Activated CD4-positive, alpha-beta T cell treated with anti-CD3 and anti-CD28 coated beads for 24 hours (primary cell): ENCODE data around the gene ACE.

Experiments
- DNase-seq, 2 donors: peaks; one replicate each; pipeline ENCODE4 v3.0.0-alpha.2; 2020; ENCODE audit warnings: low read depth in 2 of 2

Gene ACE

DNA sequence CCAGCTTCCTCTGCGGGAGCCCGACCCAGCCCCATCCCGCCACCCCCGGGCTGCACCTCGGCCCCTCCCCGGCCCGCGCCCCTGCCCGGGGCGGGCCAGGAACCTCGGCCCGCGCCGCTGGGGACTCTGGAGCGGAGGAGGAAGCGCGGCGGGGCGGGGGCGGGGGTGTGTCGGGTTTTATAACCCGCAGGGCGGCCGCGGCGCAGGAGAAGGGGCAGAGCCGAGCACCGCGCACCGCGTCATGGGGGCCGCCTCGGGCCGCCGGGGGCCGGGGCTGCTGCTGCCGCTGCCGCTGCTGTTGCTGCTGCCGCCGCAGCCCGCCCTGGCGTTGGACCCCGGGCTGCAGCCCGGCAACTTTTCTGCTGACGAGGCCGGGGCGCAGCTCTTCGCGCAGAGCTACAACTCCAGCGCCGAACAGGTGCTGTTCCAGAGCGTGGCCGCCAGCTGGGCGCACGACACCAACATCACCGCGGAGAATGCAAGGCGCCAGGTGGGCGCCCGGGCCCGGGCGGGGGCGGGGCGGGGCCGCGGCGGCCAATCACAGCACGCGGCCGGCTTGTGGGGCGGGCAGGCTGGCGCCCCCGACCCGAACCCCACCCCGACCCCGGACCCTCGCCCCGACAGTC is at the start of gene ACE:
ACE (plus strand) TSS at position 208 of the 626 bp plus-strand sequence; CDS start at position 242, 34 bp downstream.
- peak in 1 of 2 donors; percentile 6 for DNase-seq

DNA sequence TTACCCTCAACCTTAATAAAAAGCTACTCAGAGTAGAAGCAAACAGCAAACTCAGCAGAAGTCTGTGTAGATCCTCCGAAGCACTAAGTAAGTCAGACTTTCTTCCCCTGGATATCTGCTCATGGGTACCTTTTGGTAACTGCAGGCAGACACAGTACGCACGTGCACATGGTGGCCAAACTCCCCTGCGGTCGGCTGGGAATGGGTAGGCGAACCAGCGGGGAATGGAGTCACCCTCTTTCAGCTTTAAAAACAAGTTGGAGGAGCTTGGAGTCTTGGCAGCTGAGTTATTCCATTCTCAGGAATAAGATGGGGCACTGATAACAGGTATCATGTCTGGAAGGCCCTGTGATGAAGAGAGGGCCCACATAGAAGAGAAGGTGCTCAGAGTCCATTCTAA is 47.1 kb upstream of the ACE start:
- no peak for DNase-seq

DNA sequence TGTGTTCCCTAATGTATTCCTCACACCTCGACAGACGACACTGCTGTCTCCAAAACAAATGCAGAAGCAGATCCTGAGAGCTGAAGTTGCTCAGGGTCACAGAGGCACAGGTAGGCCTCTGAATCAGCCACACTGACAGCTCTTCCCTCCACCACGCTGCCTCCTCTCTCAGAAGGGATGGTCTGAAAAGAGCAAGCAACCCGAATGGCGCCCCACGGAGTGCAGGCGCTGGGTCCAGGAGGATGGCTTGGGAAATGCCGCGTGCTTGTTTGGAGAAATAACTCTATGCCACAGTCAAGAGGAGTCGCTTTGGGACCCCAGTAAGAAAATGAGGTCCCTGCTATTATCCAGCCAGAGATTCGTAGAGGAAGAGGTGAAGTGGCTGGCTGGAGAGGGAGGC is 46.6 kb upstream of the ACE start:
- no peak for DNase-seq

DNA sequence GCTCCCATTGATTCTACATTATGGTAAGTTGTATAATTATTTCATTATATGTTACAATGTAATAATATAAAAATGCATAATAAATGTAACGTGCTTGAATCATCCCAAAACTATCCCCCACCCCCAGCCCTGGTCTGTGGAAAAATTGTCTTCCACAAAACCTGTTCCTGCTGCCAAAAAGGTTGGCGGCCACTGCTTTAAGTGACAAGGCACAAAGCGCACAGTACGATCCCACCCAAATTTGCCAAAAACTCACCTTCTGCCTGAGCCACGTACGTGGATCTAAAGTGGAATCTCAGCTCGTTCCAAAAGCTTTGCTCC is 45.3 kb upstream of the ACE start:
- DNase-seq: no peak

DNA sequence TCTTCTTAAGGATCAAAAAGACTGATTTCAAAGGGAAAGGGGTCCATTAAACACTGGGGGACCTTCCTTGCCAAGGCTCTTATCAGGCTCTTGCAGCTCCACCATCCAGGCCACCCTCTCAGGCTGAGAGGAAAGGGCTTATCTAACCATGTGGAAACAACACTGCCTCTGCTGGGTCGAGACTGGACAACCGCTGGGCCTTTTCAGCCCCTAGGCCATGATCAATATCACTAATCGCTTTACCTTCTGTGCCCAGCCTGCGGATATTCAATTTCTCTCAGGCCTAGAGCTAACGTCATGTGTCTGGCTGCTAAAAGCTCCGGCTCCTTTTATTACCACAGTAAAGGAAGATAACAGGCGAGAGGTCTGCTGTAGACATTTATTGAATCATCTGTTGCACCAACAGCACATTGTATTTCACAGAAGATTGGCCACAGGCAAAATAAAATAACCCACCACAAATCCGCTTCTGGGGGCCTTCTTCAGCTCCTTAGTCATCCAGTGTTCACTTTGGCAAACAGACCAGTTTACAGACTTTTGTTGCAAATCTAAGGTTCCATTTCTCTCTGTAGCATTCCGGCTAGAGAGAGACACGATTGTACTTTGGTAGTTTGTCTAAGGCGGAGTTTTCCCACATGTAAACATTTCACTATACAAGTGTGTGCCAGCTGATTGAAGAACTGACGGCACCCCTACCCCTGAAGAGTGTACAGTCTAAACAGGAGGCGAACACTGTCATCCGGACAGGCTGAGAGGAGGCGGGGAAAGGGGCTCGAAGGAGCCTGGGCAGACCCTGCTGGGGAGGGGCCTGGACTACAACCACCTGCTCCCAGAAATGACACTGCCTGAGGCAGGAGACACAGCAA is 44.7 kb upstream of the ACE start:
- DNase-seq: no peak

DNA sequence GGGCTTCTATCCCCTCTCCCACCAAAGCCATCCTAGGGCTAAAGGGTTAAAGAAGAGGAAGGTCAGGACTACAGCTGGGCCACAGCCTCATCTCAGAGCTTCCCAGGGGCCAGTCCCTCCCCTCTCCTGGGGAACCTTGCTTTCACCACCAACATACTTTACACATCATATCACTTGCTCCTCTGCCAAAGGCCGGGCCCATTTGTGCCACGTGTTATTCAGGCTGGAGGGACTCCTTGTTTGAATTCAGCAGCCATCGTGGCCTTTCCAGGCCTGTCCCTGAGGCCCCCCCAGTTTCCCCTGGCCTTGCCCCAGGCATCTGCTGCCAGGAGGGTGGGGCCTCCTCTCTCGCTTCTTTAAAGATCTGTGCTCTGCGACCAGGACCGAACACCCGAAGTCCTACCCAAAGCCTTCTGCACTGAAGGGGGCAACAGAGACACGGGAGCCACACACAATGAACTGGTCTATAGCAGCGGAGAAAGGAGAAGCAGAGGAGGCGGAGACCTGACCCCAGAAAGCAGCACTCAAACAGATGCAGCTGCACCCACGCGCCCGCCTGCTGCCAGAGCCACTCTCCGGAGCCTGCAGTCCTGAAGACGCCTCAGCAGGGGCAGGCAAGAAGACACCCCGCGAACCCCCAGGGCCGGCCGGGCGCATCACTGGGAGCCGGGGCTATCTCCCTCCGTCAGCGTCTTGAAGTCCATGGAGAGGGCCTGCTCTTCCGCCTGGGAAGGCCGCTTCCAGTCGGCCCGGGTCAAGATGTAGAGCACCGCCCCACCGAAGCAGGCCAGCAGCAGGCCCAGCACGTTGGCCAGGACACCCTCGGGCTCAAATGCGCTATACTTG is 42.9 kb upstream of the ACE start:
- DNase-seq: no peak

DNA sequence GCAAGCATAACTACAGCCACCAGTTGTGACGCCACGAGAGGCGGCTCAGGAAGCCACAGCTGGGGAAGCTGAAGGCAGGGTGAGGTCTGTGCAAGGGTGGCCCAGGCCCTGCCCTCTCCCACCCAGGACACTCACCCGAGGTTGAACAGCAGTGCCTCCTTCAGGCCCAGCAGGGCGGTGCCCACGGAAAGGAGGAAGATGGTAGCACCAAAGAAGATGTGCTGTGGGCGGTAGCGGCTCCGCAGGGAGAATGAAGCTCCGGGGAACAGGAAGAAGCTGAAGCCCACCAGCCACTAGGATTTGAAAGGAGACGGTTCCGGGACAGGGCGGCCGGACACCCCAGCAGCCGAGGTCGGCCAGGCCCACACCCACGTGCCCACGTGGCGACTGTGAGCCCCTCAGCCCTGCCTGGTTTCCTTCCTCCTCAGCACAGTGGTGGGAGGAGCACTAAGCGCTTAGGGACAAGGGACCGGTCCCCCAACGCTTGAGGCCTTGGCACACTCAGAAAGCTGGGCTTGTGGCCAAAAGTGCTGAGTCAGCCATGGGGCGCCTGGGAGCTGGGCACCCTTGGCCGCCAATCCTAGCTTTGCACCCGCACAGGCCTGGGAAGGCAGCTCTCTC is 41.8 kb upstream of the ACE start:
- DNase-seq: no peak

DNA sequence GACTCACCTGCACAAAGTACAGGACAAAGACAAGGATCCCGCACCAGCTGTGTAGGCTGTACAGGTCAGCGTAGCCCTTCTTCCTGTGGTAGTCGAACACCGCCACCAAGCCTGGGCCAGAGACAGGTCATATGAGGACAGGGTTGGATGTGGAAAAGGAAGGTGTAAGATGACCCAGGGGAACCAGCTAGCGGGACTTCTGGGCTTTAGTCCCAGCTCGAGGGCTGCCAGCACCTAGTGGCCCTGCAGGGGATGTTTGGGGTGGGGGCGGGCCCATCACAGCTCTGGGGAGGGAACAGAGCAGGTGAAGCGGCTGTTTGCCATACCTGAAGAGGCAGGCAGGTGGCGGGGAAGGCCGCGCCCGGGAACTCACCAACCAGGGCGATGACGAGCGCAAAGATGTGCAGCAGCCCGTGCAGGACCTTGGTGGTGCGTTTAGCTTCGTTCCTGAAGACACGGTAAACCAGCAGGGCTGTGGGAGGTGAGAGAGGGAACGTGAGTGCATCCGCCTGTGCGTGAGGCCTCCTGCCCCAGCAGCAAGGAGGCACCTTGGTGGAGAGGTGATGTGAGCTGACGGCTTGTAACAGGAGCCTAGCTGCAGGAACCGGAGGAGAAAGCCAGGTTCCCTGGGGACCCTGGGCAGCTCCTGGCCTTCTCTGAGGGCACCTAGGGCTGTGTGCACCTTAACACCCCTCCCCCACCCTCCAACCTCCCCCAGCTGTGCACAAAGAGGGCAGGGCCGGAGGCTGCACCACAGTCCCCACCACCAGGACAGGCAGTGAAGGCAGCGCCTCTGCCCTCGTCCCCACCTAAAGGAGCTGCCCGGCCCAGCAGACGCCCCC is 41.0 kb upstream of the ACE start:
- DNase-seq: no peak

DNA sequence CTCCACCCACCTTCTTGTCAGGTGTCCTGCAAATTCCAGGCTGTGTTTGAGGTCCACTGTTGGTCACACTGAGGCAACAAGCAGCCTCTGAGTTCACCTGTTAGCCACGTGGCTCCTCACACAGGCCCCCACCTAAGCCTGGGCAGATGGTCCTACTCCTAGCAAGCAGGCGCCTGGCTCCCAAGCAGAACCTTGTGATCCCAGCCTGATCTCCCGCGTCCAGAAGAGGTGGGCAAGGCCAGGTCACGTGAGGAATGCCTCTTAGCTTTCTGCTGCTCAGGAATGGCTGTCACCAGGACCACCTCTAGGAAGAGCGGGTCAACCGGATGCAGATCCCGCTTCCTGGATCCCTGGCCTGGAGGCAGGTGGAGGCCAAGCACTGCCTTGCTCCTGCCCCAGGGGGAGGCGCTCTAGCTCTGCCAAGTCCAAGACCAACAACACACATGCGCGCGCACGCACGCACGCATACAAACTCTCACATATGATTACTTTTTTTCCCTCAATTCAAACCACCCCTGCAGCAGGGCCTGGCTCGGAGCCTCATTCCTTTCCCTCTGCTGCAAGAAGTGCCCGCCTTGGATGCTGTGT is 40.2 kb upstream of the ACE start:
- no peak for DNase-seq

DNA sequence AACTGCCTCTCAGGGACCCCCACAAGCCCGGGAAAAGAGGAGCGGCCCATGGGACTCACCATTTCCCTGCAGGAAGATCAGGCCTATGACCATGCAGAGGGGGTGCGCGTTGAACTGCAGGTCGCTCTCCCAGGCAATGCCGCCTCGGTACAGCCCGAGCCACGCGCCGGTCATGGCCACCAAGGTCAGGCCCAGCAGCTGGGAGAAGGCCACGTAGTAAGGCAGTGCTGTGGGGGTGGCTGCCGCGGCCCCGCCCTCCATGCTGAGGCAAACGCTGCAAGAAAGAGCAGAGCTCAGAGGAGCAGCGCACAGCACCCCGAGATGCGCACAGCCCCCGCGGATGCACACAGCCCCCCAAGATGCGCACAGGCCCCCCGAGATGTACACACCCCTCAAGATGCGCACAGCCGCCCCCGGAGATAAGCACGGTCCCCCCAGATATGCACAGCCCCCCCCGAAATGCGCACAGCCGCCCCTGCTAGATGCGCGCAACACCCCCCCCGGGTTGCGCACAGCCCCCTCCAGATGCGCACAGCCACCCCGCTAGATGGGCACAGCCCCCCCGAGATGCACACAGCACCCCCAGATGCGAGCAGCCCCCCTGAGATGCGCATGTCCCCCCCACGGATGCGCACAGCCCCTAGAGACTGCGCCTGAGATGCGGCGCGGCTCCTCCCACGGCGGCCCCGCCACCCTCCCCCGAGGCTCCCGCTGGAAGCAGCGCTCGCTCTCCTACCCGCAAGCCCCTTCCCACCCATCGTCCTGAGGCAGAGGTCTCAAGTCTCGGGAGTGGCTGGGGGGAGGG is 39.4 kb upstream of the ACE start:
- DNase-seq: no peak

DNA sequence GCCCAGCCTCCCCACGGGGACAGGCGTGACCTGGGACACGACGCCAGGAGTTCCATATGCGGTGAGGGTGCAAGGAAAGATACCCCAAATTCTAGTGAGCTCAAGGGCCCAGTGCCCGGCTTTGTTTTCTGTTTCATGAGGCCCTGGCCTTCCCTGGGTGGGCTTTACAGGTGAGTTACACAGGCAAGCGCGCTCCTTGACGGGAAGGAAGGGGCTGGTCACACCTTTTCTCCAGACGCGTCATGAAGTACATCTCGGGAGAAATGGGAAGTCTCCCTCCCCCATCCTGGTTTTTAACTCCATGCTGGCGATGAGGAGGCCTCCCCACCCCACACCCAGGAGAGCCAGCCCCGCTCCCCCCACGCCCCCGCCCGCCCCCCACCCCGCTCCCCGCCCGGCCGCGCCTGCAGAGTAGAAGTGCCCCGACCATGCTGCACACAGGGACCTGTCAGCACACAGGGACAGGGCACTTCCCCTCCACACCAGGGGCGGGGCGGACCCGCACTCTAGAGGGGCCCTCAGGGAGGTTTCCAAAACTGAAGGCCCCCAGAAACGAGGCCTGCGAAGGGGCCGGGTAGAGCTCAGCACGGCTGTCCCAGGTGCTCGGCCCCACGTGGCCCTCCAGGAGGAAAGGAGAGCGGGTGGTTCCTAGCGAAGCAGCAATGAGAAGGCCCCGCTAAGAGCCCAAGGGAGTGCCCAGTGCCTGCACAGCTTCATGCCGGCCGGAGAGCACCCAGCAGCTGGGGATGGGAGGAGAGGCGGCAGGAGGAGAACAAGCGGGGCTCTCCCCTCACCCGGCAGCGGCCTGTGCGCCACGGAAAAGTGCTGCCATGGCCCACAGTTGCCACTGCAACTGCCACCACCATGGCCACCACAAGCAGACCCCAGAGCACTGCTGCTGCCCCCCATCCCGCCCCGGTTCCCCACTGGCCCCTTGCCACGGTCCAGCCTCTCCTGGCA is 38.5 kb upstream of the ACE start:
- no peak for DNase-seq

DNA sequence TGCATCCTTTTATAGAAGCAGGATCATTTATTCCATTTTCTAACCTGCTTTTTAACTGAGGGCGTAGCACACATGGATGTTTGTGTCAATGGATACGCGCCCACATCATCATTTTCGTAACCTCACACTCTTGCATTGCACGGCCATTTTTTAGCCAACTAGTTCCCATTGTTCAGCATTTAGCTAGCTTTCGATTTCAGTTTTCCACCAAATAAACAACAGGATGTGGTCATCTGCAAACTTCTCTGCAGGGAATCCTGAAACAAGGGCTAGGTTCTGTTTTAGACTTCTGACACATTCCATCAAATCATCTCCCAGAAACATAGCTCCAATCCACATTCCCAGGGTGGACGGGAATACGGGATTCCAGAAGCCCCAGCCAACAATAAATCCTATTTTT is 37.2 kb upstream of the ACE start:
- DNase-seq: no peak

DNA sequence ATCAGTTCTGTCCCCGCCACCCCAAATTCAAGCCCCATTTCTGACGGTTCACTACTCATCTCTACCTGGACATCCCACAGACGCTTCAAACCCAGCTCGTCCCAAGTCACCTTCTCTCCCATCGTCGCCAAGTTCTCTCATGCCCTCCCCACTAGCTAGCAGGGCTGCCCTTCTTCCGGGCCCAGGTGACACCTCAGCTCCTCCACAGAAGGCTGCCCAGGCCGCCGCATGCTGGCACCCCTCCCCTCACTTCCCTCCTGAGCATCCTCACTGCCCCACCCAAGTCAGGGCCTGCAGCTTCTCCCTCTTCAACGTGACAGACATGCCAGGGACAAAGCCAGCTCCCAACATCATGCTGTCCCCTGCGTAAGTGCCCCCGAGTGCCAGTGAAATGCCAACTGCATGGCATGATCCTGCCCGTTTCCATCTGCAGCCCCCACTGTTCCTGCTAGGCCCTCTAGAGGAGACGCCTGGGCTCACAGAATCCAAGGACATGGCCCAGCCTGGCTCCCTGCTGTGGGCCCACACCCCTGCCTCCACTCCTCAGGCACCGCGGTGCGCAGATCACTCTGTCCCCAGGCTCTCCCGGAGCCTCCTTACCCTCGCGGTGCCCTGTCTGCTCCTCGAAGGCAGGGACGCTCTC is 36.6 kb upstream of the ACE start:
- no peak for DNase-seq

DNA sequence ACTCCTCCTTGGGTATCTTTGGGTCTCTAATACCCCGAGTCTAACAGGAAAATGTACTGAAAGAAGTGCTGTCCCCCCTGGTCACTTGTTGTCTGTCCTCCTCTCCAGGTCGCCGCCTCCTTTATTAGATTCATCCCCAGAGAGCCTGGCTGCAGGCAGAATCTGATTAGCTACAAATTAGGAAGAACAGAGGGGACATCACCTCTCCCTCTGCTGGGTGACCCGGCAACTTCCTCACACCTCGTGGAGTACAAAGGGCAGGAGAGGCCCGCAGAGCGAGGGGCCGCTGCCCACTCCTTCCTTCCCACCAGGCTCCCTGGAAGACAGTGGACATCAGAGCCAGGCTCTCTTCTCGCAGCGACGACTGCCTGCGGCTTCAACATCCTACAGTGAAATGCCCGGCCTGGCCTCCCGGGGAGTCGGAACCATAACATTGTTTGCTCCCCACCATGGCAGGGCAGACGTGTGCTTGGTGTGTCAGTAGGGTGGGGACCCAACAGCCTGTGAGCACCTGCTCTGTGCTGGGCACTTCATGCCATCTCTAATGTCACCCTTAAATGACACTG is 36.0 kb upstream of the ACE start:
- no peak for DNase-seq

DNA sequence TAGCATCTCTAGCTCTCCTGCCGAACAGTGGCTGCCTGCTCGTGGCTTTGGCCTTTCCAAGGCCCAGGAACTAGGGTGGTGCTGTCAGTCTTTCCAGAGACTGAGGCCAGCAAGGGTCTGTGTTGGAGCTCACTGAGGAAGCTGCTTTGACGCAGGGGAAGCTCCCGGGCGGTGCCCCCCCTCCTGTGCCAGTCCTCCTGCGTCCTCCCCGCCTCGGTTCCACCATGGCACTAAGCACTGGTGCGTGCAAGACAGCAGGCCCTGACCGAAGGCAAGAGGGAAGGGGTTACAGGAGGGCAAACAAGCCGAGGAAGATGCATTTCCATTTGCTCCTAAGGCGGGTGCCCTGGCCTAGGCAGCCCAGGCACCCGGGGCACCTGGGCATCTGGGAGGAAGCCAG is 35.2 kb upstream of the ACE start:
- DNase-seq: no peak

DNA sequence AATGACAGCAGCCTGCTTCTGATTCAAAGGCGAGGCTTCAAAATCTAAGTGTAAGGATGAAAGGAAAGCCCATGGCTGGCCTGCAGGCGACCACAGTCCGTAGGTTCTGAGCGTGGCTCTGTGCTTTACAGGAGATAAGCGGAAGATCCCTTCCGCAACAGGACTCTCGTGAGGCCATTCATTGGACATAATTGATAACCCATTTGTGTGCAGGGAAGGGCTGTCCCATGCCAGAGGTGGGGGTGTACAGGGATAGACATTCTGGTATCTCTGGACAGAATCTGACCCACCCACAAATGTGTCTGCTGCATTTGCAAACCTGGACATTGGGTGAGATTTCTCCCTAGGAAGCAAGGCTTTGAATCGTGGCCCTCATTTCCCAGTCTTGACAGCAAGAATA is 34.8 kb upstream of the ACE start:
- DNase-seq: no peak

DNA sequence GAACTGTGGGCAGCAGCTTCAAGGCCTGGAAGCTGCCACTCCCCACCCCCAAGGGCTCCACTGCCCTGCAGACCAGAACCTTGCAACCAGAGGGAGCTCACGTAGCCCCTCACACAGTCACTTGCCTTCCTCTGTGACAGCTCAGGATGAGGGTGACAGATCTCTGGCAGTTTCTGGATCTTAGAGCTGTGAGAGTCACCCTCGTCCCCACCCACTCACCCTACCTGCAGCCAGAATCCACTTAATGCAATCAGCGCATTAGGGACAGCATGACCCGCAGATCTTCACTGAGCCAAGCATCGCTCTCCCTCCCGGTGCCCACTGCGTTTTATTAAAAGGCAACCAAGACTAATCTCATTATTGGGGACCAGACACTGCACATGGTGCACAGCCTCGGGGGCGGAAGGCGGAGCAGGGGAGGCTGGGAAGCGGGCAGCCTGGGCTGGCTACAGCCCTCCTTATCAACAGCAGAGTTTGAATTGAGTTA is 34.3 kb upstream of the ACE start:
- no peak for DNase-seq

DNA sequence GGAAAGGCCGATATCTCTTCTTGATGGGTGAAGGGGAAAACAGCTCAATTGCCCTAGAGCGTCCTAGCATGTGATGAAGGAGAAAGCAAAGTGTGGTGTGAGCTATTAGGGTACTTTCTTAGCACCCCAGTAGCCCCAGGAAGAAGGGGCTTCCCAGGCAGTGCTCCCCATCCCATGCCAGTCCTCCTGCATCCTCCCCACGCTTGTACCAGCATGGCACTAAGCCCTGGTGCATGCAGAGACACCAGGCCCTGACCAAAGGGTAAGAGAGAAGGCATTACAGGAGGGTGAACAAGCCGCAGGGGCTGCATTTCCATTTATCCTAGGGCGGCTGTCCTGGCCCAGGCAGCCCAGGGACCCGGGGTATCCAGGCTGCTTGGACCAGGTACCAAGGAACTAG is 33.8 kb upstream of the ACE start:
- no peak for DNase-seq
